Measurements from ENCODE around the gene PLPPR2.
"Not testable (repeated sequence)": the region's sequence is repeated elsewhere in the genome, so short reads cannot be mapped to it uniquely, and the experiment has no call there.

Gene PLPPR2

DNA sequence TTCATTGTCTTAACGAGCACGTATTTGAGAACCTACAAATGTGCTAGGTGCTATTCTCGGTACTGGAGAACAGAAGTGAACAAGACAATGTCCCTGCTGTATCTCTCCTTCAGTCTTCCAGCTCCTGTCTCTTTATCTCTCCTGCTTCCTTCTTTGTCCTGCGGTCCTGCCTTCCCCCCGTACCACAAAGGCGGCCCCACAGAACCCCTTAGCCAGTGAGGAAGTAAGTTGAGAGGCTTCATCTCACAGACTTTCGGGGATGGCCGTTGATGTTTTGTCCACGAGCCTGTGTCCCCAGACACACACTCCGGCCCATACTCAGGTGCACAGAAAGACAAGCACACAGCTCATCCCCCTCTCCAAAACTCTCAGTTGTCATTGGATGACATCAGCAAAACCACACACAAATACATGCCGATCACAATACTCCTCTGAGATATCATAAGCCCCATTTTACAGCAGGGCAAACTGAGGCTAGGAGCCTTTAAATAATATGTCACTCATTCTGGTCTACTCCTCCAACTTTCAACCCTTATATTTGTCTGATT lies 18.7 kb downstream of the PLPPR2 start:
- no peak for DNase-seq

DNA sequence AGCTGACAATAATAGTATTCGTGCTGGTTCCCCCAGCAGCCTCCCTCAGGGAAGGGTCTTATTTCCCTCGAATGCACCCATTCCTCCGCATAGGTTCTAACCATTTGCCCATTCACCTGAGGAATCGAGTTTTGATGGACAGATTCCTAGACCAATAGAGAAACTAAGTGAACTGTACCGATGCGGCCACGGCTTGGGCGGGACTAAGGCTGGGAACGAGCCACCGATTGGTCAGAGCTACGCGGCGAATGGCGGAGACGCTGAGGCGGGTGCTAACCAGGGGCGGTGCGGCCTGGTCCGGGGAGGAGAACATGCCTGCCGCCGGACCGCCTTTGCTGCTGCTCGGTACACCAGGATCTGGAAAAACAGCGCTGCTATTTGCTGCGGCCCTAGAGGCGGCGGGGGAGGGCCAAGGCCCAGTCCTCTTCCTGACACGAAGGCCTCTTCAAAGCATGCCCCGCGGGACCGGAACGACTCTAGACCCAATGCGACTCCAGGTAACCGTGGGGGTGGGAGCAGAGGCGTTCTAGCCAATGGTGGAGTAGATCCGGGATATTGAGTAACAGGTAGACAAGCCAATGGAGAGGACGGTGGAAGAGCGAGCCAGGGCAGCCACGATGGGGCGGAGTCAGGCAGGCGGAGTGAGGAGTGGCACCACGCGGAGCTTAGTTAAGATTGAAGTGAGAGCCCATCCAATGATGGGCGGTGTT lies 19.4 kb downstream of the PLPPR2 start, which contains the start of gene SWSAP1:
TSS of gene SWSAP1 (plus strand) at position 234 of the 710 bp plus-strand sequence. CDS start at position 249, 15 bp downstream.
- peak; percentile 100 for DNase-seq

DNA sequence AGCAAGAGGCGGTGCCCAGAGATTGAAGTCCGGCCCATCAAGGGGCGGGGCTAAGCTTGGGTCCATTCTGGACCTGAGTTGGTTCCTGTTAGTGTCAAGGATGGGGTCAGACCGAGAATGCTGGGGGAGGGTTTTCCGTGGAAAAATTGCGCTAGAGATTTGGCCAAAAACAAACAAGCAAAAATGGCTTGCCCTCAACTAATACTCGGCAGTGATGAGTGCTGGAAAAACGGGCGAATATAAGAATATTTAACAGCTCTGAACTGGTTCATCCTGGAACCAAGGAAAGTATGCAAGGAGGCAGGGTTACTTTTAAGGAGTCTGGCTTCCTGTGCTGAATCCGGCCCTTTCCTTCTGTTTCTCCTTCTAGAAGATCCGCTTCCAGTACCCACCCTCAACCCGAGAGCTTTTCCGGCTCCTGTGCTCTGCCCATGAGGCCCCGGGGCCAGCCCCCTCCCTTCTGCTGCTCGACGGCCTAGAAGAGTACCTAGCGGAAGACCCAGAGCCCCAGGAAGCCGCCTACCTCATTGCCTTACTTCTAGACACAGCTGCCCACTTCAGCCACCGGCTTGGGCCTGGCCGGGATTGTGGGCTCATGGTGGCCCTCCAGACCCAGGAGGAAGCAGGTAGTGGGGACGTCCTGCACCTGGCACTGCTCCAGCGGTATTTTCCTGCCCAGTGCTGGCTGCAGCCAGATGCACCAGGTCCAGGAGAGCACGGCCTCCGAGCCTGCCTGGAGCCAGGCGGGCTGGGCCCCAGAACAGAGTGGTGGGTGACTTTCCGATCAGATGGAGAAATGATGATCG lies 20.1 kb downstream of the PLPPR2 start:
- DNase-seq: peak; percentile 71

- DNase-seq: no peak
Measured at GRCh38 chr19:11377237-11377636, 22.0 kb downstream of the PLPPR2 start.

- DNase-seq: no peak
Measured at GRCh38 chr19:11377756-11378155, 22.5 kb downstream of the PLPPR2 start.

- peak; percentile 49 for DNase-seq
Measured at GRCh38 chr19:11378319-11379189, 23.3 kb downstream of the PLPPR2 start.

- not testable (repeated sequence) for DNase-seq
Measured at GRCh38 chr19:11379269-11379845, 24.1 kb downstream of the PLPPR2 start.

GRCh38 chr19:11379857-11380350 lies 24.7 kb downstream of the PLPPR2 start:
- DNase-seq: no peak

DNA sequence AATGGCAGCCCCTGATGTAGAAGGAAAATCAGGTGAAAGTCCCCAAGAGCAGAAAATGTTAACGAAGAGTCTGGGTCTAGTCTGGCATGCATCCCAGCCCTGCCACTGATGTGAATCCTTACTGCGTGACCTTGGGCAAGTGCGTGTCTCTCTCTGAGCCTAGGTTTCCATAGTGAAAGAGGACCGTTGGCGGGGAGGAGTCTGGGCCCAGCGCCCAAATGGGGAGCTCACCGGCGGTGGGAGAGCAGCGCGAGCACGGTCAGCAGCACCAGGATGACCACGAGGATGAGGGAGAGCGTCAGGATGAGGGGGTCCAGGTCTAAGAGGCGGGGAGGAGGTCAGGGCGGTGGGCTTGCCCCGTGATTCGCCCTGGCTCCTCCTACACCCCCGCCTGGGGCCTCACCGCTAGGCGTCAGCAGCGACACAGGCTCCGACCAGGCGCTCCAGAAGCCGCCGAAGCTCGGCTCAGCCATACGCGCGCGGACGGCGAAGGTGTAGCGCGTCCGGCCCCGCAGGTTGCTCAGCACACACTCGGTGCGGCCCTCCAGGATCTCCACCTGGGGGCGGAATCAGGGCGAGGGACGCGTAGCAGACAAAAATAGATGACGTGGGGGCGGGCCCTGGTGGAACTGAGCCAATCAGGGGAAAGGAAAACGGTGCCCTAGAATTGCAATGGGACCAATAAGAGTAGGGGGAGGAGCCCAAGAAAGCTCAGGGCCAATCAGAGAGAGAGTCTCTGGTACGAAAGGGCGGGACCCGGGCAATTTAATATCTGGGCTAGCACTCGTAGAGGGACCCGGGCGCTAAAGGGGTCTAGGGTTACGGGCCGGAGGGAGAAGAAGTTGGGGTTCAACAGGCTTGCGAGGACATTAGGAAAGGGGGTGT lies 25.7 kb downstream of the PLPPR2 start:
- DNase-seq: peak; percentile 100

DNA sequence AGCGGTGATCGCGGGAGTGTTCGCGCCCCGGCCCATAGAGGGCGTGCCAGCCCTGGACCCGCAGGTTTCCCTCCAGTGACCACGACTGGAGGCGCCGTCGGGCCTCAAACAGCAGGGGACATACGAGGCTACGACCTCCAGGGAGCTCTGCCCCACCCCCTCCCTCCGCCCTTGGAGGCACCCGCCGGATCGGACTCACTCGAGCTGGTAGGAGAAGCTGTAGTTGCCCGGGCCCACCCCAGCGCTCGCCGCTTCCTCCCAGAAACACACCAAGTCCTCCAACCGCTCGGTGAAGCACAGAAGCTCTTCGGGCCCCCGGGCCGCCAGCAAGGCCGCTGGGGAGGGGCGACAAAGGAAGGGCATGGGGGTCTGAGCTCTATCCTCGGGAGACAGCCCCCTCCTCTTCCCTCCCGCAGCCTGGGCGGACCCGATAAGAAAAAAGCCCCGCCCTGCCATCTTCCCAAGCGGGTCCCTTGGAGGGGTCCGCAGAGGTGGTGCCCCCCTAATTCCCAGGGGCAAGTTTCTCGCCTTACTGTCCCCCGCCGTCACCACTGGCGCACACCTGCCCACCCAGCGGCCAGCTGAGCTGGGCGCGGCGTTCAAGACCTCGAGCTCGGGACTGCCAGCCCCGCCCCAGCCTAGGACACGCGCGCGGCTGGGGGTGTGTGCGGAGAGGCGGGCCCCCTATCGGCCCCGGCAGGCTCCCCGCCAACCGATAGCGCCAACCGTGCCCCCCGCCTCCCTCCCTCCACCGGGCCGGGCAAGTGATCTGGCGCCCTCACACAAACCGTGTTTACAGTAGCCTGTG lies 27.9 kb downstream of the PLPPR2 start:
- peak; percentile 80 for DNase-seq

DNA sequence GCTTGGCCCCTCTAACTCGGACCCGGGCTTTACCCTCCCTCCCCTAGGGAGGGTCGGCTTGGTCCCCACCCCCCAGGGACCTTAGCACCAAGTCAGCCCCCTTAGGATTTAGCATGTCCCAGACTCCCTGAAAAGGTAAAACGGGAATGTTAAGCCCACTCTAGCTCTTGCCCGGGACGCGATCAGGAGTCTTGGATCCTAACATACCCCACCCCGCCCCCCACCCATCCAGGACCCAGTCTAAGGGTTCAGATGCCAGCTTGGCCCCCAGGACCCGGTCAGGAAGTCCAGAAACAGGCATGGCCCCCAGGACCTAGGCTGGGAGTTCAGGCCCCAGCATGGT lies 28.4 kb downstream of the PLPPR2 start:
- no peak for DNase-seq

DNA sequence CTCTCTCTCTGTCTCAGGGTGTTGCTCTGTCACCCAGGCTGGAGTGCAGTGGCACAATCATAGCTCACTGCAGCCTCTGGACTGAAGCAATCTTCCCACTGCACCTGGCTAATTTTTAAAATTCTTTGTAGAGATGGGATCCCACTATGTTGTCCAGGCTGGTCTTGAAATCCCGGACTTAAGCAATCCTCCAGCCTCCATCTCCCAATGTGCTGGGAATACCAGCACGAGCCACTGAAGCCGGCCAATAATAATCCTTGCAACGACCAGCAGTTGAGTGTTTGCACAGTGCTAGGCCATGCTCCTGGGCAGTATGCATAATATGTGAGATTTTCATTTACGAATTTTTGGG lies 29.5 kb downstream of the PLPPR2 start:
- no peak for DNase-seq

DNA sequence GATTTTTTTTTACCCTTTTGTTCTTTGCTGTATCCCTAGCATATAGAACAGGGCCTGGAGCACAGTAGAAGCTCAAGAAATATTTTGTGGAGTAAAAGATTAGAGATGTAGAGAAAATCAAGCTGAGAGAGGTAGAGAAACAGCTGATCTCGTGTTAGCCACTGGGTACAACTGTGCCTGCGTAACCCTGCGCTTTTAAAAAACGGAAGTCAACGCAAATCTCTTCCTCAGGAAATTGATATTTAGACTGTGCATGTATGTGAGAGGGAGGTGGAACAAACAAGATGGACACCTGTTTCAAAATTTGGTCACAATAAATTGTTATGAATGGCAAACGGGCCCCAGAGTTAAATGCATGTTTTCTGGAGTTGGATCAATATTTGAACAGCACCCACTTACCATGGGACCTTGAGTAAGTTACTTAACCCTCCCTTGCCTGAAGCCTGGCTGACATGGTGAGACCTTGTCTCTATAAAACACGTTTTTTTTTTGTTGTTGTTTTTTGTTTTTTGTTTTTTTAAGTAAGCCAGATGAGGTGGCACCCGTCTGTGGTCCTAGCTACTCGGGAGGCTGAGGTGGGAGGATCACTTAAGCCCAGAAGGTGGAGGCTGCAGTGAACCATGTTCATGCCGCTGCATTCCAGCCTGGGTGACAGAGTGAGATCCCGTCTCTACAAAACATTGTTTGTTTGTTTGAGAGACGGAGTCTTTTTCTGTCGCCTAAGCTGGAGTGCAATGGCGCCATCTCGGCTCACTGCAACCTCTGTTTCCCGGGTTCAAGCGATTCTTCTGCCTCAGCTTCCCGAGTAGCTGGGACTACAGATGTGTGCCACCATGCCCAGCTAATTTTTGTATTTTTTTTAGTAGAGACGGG lies 32.2 kb downstream of the PLPPR2 start:
- DNase-seq: no peak

DNA sequence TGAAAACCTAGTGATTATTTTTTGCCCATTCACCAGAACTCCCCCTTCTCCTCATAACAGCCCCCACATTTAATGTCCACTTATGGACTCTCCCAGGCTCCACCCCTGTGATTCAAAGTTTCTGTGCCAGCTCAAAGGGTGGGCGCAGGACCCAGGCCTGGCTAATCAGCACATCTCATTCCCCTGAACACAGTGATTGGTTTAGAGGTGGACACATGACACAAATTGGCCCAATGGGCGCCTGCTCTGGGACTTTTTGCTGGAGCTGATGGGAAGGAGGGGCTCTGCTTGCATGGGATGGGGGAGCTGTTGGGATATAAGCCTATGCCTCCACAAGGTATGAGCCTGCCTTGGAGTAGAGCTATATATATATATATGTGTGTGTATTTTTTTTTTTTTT lies 35.1 kb downstream of the PLPPR2 start:
- DNase-seq: no peak

GRCh38 chr19:11390933-11391680 lies 35.9 kb downstream of the PLPPR2 start:
- no peak for DNase-seq

- DNase-seq: no peak
Measured at GRCh38 chr19:11397089-11397610, 41.9 kb downstream of the PLPPR2 start.

DNA sequence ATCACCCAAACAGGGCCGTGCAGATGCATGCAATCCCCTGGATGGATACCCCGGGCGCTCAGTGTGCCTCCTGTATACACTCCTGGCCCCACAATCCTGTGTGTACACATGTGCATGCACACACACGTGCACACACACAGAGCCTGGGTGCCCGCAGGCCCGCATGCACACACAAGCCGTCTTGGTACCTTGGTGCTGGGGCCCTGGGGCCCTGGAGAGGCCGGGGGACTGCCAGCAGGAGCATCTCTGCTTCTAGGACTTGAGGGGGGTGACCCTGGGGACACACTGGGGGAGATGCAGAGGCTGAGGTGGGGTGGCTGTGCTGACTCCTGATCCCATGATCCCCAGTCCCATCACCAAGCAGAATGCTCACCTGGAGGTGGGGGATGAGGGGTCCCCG lies 44.4 kb downstream of the PLPPR2 start:
- no peak for DNase-seq

DNA sequence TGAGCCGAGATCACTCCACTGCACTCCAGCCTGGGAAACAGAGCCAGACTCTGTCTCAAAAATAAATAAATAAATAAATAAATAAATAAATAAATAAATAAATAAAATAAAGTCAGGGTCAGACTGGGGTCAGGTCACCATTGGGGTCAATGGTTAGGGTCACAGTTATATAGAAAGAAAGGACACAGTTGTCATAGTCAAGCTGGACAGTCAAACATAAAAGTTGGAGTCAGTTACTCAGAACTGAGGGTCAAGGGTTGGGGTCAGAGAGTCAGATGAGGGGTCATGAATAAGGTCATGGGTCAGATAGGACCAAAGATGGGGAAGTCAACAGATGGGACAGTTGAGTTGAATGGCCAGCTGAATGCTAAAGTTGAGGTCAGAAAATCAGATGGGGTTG lies 45.6 kb downstream of the PLPPR2 start:
- no peak for DNase-seq

All from NCI-H146 (cell line).